ENCODE results near the gene LSAMP. TPM values are rescaled to one million over a fixed set of nuclear protein-coding genes. Genes with fewer than 3 reads are reported as not detected.

Gene LSAMP
- total RNA-seq, 1 experiment from 2014 or later, result not detected

DNA sequence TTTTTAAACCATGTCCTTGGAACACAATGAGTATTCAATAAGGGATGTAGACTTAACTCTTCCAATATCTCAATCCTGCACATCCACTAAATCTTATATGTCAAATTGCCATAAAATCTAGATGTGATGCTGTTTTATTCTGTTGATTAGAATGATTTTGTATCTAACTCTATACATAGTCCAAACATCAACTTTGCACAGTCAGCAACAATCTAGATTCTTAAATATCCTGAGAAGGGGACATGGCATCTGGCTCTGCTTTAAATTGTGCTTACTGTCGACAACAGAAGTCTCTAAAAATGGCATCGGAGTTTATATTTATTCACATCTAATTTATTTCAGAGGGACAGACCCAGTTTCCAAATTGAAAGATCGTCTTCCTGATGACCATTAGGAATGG is 545.8 kb downstream of the LSAMP start:
- Histone ChIP-seq H3K9me3 (no peaks in the 10 kb centered on the region), H3K36me3 (ENCODE audit: control insufficient read depth, insufficient read depth, low read length) (no peaks in the 10 kb centered on the region), H3K4me1 (no peaks in the 10 kb centered on the region), H3K27me3 (replicated peaks; ENCODE audit: control insufficient read depth, insufficient read depth, low read length) (no peaks in the 10 kb centered on the region), H3K4me3 (ENCODE audit: low read depth, low read length) (no peak overlapping the region)
- Mint-ChIP-seq H3K27me3 (ENCODE audit: insufficient read depth, unreplicated experiment) (peaks cover 5% of the 10 kb centered on the region), H3K4me1 (ENCODE audit: low read depth, unreplicated experiment) (no peaks in the 10 kb centered on the region), H3K27ac (ENCODE audit: unreplicated experiment) (no peak overlapping the region), H3K9me3 (ENCODE audit: unreplicated experiment) (no peaks in the 10 kb centered on the region), H3K4me3 (ENCODE audit: unreplicated experiment) (no peak overlapping the region), H3K36me3 (ENCODE audit: insufficient read depth, unreplicated experiment) (no peaks in the 10 kb centered on the region)
- no peak for DNase-seq
- POLR2A ChIA-PET, result no interaction called here
- no peak for TF ChIP-seq CTCF (IDR thresholded peaks at IDR 0.05; ENCODE audit: insufficient read depth in 1 of 2, low read depth in 1 of 2, low read length in 1 of 2, severe bottlenecking in 1 of 2, unreplicated experiment in 1 of 2)
- no TSS peak for BruUV-seq (replicated peaks)
- CTCF ChIA-PET, result no interaction called here
- intact Hi-C loops (cut with micrococcal nuclease; ENCODE audit: unreplicated experiment), result no loop called here

DNA sequence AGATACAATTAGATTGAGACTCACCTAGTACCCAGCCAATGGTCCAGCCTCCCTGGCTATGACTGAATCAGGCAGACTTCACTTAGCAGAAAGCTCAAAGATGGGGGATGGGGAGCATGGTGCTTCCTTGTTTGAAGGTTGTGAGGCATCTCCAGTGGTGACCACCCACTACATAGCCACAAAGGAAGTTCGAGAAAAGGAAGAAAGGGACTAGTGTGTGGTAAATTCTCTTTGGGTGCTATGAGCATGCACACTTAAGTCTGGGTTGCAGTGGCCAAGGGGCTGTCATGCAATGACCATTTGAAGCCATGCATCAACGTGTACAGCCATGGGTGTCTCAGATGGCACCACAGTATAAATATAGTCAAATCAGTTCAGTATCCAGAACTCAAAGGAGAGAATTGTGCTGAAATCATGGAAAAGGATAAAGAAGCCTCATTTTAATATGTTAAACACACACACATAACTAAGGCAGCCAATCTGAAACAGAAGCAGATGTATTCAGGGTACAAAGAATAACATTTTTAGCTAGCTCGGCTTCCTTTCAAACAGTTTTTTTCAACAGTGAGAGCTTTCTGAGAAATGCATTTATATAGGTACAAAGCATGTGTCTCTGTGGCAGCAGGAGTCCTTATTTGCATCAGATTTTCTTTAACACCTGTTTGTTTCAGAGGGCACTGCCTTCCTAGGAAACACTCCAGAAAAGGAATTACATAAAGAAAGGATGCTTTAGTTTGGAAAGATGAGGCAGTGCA is 546.5 kb downstream of the LSAMP start:
- H3K9me3 Mint-ChIP-seq (ENCODE audit: unreplicated experiment), result no peaks in the 10 kb centered on the region
- ChIA-PET POLR2A (no interaction called here), CTCF (no interaction called here)
- H3K4me3 Mint-ChIP-seq (ENCODE audit: unreplicated experiment), result no peak overlapping the region
- H3K27me3 Mint-ChIP-seq (ENCODE audit: insufficient read depth, unreplicated experiment), result peaks cover 4% of the 10 kb centered on the region
- Histone ChIP-seq H3K4me3 (ENCODE audit: low read depth, low read length) (no peak overlapping the region), H3K36me3 (ENCODE audit: control insufficient read depth, insufficient read depth, low read length) (no peaks in the 10 kb centered on the region), H3K27me3 (replicated peaks; ENCODE audit: control insufficient read depth, insufficient read depth, low read length) (no peaks in the 10 kb centered on the region), H3K4me1 (no peaks in the 10 kb centered on the region), H3K9me3 (no peaks in the 10 kb centered on the region)
- no peak for DNase-seq
- H3K36me3 Mint-ChIP-seq (ENCODE audit: insufficient read depth, unreplicated experiment), result no peaks in the 10 kb centered on the region
- no peaks in the 10 kb centered on the region for H3K4me1 Mint-ChIP-seq (ENCODE audit: low read depth, unreplicated experiment)
- H3K27ac Mint-ChIP-seq (ENCODE audit: unreplicated experiment), result no peak overlapping the region
- no TSS peak for BruUV-seq (replicated peaks)
- TF ChIP-seq CTCF (IDR thresholded peaks at IDR 0.05; ENCODE audit: insufficient read depth in 1 of 2, low read depth in 1 of 2, low read length in 1 of 2, severe bottlenecking in 1 of 2, unreplicated experiment in 1 of 2), result no peak
- intact Hi-C loops (cut with micrococcal nuclease; ENCODE audit: unreplicated experiment), result no loop called here

DNA sequence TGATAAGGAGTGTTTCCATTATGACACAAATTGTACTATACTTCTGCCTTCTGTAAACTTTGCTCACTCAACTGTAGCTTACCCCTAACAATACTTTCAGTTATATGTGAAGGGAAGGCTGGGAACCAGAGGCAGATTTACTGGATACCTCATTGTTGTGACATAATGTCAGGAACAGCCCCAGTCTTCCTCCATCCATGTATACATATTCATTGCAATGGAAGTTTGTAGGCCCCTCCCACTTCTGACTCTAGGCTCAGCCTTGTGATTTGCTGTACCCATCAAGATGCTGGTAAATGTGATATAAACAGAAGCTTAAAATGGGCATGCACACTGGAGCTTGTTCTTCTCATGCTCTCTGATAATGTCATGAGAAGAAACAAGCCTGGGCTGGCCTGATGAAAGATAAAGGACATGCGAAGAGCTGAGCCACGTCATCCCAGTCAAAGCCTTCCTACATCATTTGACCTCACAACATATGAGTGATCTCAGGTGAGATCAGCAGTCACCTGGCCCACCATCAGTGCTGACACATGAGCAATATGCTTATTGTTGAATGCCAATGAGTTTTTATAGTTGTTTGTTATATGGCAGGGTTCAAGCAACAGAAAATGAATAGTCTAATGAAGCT is 554.2 kb downstream of the LSAMP start:
- CTCF ChIA-PET, result no interaction called here

More for the DNA sequence above, 554.2 kb downstream of the LSAMP start:
- no peaks in the 10 kb centered on the region for H3K9me3 ChIP-seq
- BruUV-seq (replicated peaks), result no TSS peak
- no peaks in the 10 kb centered on the region for H3K4me1 Mint-ChIP-seq (ENCODE audit: low read depth, unreplicated experiment)
- no peaks in the 10 kb centered on the region for H3K36me3 ChIP-seq (ENCODE audit: control insufficient read depth, insufficient read depth, low read length)
- intact Hi-C loops (cut with micrococcal nuclease; ENCODE audit: unreplicated experiment), result no loop called here
- H3K4me3 ChIP-seq (ENCODE audit: low read depth, low read length), result no peak overlapping the region
- no peak overlapping the region for H3K27ac Mint-ChIP-seq (ENCODE audit: unreplicated experiment)
- no peaks in the 10 kb centered on the region for H3K9me3 Mint-ChIP-seq (ENCODE audit: unreplicated experiment)
- peaks cover 7% of the 10 kb centered on the region for H3K27me3 Mint-ChIP-seq (ENCODE audit: insufficient read depth, unreplicated experiment)
- no peak for DNase-seq
- no peak for TF ChIP-seq CTCF (IDR thresholded peaks at IDR 0.05; ENCODE audit: insufficient read depth in 1 of 2, low read depth in 1 of 2, low read length in 1 of 2, severe bottlenecking in 1 of 2, unreplicated experiment in 1 of 2)
- no peaks in the 10 kb centered on the region for H3K36me3 Mint-ChIP-seq (ENCODE audit: insufficient read depth, unreplicated experiment)
- H3K27me3 ChIP-seq (replicated peaks; ENCODE audit: control insufficient read depth, insufficient read depth, low read length), result no peaks in the 10 kb centered on the region; the same call in 1 of the 2 replicates
- H3K4me3 Mint-ChIP-seq (ENCODE audit: unreplicated experiment), result no peak overlapping the region
- POLR2A ChIA-PET, result no interaction called here
- no peaks in the 10 kb centered on the region for H3K4me1 ChIP-seq

Measured in Caco-2 (cell line).